ENCODE results near the gene INKA2. TPM values are rescaled to one million over a fixed set of nuclear protein-coding genes. Genes with fewer than 3 reads are reported as not detected.

INKA2 gene
- total and polyA plus RNA-seq, 2 of the 4 experiments (the other 2 are of a cell fraction): 2.2 to 2.6 TPM

- in situ Hi-C loops (cut with MboI; ENCODE audit: low sequenced_read_pairs): no loop called here
- Histone ChIP-seq H2BK120ac (ENCODE audit: low read depth, low read length) (no peak overlapping the region), H2AK5ac (ENCODE audit: low read depth, low read length) (no peak overlapping the region), H3K56ac (ENCODE audit: extremely low read depth, insufficient read depth, low read length) (no peak overlapping the region), H3K4me3 (ENCODE audit: insufficient read depth, low read depth, low read length) (no peak overlapping the region), H3K9me1 (ENCODE audit: insufficient read depth, low read length) (no peaks in the 10 kb centered on the region), H4K91ac (ENCODE audit: insufficient read depth, low read depth, low read length) (no peak overlapping the region), H3K4ac (ENCODE audit: low read depth, low read length) (no peak overlapping the region), H3K9me3 (ENCODE audit: control insufficient read depth, insufficient read depth, low read length) (no peaks in the 10 kb centered on the region), H3K9ac (ENCODE audit: low read depth, low read length) (no peak overlapping the region), H3K18ac (ENCODE audit: low read depth, low read length) (no peak overlapping the region), H3K4me2 (ENCODE audit: low read depth, low read length) (no peak overlapping the region), H2AK9ac (replicated peaks; ENCODE audit: low read depth, low read length, poor library complexity) (no peak overlapping the region), H4K8ac (ENCODE audit: low read depth in 2 of 2, low read length in 2 of 2) (no peak overlapping the region), H3K27ac (ENCODE audit: insufficient read depth, low read length) (no peak overlapping the region), H3K79me1 (ENCODE audit: low read depth in 1 of 2, low read length in 2 of 2) (no peaks in the 10 kb centered on the region), H3K4me1 (ENCODE audit: control insufficient read depth, insufficient read depth, low read length) (peaks cover 2% of the 10 kb centered on the region; the same call in 1 of the 2 replicates), H2BK15ac (ENCODE audit: low read depth, low read length) (no peak overlapping the region), H3K36me3 (ENCODE audit: control insufficient read depth, insufficient read depth, low read length) (no peaks in the 10 kb centered on the region), H3K23ac (ENCODE audit: low read depth, low read length) (no peak overlapping the region), H2BK5ac (ENCODE audit: low read depth, low read length, poor library complexity, severe bottlenecking) (no peak overlapping the region), H4K20me1 (ENCODE audit: insufficient read depth, low read length) (no peaks in the 10 kb centered on the region), H2BK20ac (ENCODE audit: low read depth, low read length) (no peak overlapping the region), H2AFZ (replicated peaks; ENCODE audit: low read length, poor library complexity) (no peak overlapping the region), H4K5ac (ENCODE audit: low read depth, low read length) (no peak overlapping the region), H3K27me3 (ENCODE audit: control insufficient read depth, insufficient read depth, low read length) (peaks cover 41% of the 10 kb centered on the region), H3K14ac (replicated peaks; ENCODE audit: low read depth, low read length) (no peak overlapping the region)
- 100% methylated on average over 1 of the region's 4 CpGs; no CpG with 5 or more reads in 1 of the 2 experiments for WGBS, 2 experiments (ENCODE audit: extremely low coverage in 2 of 2, insufficient read length in 1 of 2)
- CTCF ChIA-PET: no interaction called here
- no peak for ATAC-seq (ENCODE audit: low read depth)
- POLR2A ChIA-PET (ENCODE audit: unreplicated experiment): no interaction called here
- no peak for TF ChIP-seq SMC3 (IDR thresholded peaks at IDR 0.05; ENCODE audit: low read depth, low read length)
- TF ChIP-seq MXI1 (IDR thresholded peaks at IDR 0.05; ENCODE audit: borderline replicate concordance, low read depth, low read length): no peak
- no peak for TF ChIP-seq RFX5 (IDR thresholded peaks at IDR 0.05; ENCODE audit: low read depth, low read length)
- no peak for TF ChIP-seq POLR2A (IDR thresholded peaks at IDR 0.05; ENCODE audit: low read depth, low read length)
- TF ChIP-seq, protein P1, sequence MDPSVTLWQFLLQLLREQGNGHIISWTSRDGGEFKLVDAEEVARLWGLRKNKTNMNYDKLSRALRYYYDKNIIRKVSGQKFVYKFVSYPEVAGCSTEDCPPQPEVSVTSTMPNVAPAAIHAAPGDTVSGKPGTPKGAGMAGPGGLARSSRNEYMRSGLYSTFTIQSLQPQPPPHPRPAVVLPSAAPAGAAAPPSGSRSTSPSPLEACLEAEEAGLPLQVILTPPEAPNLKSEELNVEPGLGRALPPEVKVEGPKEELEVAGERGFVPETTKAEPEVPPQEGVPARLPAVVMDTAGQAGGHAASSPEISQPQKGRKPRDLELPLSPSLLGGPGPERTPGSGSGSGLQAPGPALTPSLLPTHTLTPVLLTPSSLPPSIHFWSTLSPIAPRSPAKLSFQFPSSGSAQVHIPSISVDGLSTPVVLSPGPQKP (IDR thresholded peaks at IDR 0.05; ENCODE audit: borderline replicate concordance, low read depth, low read length): no peak
- no peak for TF ChIP-seq MAZ (IDR thresholded peaks at IDR 0.05; ENCODE audit: borderline replicate concordance, low read depth, low read length)
- no peak for TF ChIP-seq RAD21 (IDR thresholded peaks at IDR 0.05; ENCODE audit: low read length)
- TF ChIP-seq FOS (IDR thresholded peaks at IDR 0.05; ENCODE audit: low read depth, low read length): no peak
- TF ChIP-seq CEBPB (IDR thresholded peaks at IDR 0.05; ENCODE audit: low read depth, low read length): no peak
- no peak for TF ChIP-seq MAFK (IDR thresholded peaks at IDR 0.05; ENCODE audit: low read depth, low read length)
- no peak for TF ChIP-seq CTCF (conservative IDR thresholded peaks at IDR 0.05; ENCODE audit: low read depth, low read length)
- DNase-seq: no peak
- dilution Hi-C loops (cut with HindIII; ENCODE audit: low sequenced_read_pairs, unreplicated experiment): no loop called here
- no TSS peak for BruUV-seq (replicated peaks)
- intact Hi-C loops (cut with micrococcal nuclease): no loop called here
Measured at GRCh38 chr1:111784273-111784901, 45.2 kb upstream of the INKA2 start.
